ENCODE results near the gene B3GNT9. TPM values are rescaled to one million over a fixed set of nuclear protein-coding genes. Genes with fewer than 3 reads are reported as not detected.

The B3GNT9 gene
- total RNA-seq, 1 donor = 42.4 TPM

DNA sequence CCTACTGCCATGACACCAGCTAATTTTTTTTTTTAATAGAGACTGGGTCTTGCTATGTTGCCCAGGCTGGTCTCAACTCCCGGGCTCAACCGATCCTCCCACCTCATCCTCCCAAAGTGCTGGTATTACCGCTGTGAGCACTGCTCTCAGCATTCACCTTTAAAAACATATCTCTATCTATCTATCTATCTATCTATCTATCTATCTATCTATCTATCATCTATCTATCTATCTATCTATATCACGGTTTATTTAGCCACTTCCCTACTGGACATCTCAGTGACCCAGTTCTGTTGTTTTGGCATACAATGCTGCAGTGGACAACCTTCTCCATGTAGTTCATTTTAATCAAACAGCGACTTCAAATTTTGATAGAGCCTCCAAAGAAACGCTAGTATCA is 42.3 kb downstream of the B3GNT9 start:
- TF ChIP-seq, protein P1, sequence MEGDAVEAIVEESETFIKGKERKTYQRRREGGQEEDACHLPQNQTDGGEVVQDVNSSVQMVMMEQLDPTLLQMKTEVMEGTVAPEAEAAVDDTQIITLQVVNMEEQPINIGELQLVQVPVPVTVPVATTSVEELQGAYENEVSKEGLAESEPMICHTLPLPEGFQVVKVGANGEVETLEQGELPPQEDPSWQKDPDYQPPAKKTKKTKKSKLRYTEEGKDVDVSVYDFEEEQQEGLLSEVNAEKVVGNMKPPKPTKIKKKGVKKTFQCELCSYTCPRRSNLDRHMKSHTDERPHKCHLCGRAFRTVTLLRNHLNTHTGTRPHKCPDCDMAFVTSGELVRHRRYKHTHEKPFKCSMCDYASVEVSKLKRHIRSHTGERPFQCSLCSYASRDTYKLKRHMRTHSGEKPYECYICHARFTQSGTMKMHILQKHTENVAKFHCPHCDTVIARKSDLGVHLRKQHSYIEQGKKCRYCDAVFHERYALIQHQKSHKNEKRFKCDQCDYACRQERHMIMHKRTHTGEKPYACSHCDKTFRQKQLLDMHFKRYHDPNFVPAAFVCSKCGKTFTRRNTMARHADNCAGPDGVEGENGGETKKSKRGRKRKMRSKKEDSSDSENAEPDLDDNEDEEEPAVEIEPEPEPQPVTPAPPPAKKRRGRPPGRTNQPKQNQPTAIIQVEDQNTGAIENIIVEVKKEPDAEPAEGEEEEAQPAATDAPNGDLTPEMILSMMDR (IDR thresholded peaks at IDR 0.05; ENCODE audit: insufficient read depth, low read length) = no peak
- DNase-seq (ENCODE audit: low read depth) = no peak
- H3K4me3 ChIP-seq (ENCODE audit: low read depth, low read length) = no peak overlapping the region

DNA sequence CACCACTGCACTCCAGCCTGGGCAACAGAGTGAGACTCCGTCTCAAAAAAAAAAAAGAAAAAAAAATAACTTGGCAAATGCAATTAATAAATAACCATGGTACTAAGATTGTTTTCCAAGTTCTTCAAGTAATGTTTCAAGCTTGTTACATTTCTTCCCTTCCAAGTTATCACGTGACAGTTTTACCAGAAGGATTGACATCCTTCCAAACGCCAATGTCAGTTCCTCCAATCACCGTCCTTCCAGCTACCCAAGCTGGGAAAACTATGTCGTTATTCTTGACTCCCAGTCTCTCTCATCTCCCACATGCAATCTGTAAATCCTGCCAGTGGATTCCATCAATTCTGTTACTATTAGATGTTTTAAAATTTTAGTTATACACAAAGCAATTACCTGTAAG is 44.9 kb downstream of the B3GNT9 start:
- TF ChIP-seq, protein P1 (IDR thresholded peaks at IDR 0.05; ENCODE audit: insufficient read depth, low read length) = no peak
- DNase-seq (ENCODE audit: low read depth) = no peak
- H3K4me3 ChIP-seq (ENCODE audit: low read depth, low read length) = no peak overlapping the region

DNA sequence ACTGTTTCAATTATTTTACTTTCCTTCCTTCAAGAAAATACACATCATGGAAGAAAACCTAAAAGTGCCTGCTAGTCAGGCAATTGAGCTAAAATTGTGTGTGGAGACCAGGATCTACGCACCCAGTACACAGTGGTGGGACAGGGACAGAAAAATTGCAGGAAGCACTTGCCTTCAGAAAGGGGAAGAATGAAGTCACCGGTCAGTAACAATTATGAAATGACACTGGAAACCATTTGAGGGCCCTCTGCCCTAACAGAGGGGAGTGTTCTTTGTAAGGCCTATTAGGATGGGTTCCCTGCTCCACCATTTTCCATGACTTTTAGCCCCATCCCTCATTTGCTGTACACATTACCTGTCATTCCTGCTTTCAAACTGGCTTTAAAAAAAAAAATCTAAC is 45.6 kb downstream of the B3GNT9 start:
- H3K4me3 ChIP-seq (ENCODE audit: low read depth, low read length) = no peak overlapping the region
- DNase-seq (ENCODE audit: low read depth) = no peak
- TF ChIP-seq, protein P1 (IDR thresholded peaks at IDR 0.05; ENCODE audit: insufficient read depth, low read length) = no peak

DNA sequence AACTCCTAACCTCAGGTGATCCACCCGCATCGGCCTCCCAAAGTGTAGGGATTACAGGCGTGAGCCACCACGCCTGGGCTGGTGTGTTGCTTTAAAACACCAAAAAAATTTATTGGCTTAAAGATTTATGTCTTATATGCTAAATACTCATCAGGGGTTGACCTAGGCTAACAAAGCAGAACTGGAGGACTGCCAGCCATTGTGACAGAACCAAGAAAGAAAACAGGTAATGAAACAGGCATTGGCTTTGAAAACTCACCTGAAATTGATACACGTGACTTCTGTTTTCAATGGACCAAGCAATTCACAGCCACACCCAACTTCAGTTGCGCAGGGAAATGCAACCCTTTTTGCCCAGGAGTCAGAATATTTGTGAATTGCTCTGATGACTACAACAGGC is 46.0 kb downstream of the B3GNT9 start:
- no peak overlapping the region for H3K4me3 ChIP-seq (ENCODE audit: low read depth, low read length)
- TF ChIP-seq, protein P1 (IDR thresholded peaks at IDR 0.05; ENCODE audit: insufficient read depth, low read length) = no peak
- no peak for DNase-seq (ENCODE audit: low read depth)

DNA sequence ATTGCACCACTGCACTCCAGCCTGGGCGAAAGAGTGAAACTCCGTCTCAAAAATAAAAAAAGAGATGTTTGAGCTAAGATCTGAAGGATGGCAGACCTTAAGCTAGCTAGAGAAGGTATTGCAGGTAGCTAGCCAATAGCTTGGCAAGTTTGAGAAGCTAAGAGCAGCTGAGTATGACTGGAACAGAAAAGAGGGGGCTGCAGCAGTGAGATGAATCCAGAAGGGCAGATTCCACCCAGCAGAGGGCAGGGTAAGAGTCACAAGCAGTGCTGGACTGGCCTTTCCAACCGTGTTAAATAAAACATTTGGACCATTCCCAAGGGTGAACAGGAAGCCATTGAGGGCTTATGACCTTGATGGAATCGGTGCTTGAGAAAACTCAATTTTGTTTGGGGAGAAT is 46.7 kb downstream of the B3GNT9 start:
- TF ChIP-seq, protein P1 (IDR thresholded peaks at IDR 0.05; ENCODE audit: insufficient read depth, low read length) = peak; percentile 24
- peak; percentile 33 for DNase-seq (ENCODE audit: low read depth)
- H3K4me3 ChIP-seq (ENCODE audit: low read depth, low read length) = no peak overlapping the region

DNA sequence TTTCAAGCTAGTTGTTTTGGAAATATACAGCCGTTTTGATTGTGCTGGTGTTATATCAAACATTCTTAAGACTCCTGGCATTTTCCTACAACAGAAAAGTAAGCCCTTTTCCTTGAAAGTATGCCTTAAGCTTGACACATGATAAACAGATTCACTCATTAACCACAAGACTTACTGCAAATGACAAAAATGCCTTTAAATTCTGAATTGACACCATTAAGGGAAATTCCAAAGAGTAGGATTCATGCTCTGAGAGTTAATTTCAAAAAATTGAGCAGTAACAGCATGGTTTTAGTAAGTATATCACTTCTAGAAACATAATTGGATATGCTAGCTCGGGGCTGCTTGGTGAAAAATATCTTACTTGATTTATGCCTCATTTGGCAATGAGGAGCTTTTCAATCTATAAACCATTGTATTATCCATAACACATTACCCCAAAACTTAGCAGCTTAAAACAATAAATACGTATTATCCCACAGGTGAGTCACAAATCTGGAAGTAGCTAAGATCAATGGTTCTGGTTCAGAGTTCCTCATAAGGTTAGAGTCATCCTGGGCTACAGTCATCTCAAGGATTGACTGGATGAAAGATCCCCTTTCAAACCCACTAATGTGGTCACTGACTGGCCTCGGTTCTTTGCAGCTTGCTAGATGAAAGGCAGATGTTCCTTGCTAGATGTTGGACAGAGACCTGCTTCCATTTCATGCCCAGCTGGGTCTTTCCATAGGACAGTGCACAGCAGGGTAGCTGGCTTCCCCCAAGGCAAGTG is 49.3 kb downstream of the B3GNT9 start:
- no peak overlapping the region for H3K4me3 ChIP-seq (ENCODE audit: low read depth, low read length)
- no peak for DNase-seq (ENCODE audit: low read depth)
- TF ChIP-seq, protein P1 (IDR thresholded peaks at IDR 0.05; ENCODE audit: insufficient read depth, low read length) = no peak
